NCI-H446 treated with DMSO at 0.1 percent for 48 hours (cell line): ENCODE data around the gene SLC25A21.
"Not testable (repeated sequence)": the region's sequence is repeated elsewhere in the genome, so short reads cannot be mapped to it uniquely, and the experiment has no call there.

Experiments
- DNase-seq: peaks from one replicate; lab custom pipeline; 2025; lab: John Stamatoyannopoulos, UW

Gene SLC25A21

DNA sequence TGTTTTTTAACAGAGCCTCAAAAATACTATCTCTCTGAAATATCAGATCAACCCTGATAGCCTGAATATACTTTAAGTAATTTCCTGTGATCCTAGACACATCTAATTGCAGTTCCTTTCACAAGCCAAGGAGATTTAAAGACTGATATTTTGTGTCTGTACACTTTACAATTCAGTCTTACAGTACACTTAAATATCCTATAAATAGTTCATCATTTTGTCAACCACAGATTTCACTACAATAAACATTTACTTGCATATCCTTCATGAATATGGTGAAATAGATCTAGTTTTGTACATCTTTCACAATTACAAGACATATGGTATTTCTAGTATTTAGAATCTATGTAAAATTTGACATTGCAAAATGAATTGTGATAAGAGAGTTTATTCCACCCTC is 349.7 kb downstream of the SLC25A21 start:
- DNase-seq, result no peak

DNA sequence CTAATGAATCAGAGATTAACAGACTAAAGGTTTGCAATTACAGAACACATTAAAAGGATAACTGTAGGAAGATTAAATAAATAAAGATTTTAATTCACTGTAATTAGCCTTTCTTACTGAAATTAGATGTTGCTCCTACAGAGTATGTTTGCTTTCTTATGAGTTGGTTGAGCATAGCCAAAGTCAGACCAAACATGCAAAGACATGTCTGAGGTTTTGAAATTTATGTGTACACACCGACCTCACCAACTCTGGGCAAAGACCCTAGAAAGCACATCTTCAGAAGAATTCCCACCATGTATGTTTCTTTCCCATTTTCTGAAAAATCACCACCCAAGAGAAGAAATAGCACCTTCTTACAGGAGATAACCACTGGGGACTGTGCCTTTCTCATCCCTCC is 351.5 kb downstream of the SLC25A21 start:
- no peak for DNase-seq

- no peak for DNase-seq
These were observed 352.2 kb downstream of the SLC25A21 start for GRCh38 chr14:36820111-36820709.

DNA sequence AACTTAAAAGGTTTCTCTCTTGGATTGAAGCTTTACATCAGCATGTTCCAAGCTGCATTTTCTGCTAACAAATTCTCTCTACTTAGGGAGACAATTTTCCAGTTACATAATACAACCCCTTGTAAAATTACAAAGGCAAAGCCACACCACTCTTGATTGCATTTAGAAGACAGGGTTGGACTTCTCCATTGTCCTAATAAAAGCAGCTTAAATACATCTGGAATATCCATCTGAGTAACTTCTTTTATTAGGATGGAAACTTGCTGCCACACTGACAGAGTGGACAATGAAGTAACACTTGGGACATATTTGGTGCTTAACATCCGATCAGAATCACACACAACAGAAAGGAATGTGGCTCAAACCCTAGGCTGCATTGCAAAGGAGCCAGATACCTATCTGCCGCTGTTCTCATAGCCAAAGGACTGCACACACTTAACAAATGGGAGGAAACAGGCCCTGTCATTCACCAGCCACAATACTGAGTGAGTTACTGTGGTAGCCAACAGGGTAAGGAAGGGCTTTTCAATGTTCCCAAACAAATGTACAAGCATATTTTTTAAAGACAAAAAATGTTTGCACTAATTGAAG is 353.5 kb downstream of the SLC25A21 start:
- no peak for DNase-seq

DNA sequence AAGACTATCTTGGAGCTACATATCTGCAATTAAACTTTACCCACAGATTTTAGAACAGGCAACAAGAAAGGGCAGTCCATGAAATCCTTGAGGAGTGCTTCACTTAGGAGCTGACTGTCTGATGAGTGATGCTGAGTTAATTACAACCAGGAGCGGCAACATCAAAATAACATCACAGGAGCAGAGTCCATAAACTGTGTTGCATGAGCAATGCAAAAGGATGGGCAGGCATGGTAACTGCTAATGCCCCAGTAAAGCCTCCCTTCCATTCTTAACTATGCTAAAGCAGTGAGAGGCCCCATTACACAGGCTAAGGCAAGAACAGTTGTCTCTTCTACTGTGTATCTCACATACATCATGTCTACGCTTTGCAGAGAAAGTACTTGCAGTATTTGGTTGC is 354.2 kb downstream of the SLC25A21 start:
- DNase-seq, result no peak

DNA sequence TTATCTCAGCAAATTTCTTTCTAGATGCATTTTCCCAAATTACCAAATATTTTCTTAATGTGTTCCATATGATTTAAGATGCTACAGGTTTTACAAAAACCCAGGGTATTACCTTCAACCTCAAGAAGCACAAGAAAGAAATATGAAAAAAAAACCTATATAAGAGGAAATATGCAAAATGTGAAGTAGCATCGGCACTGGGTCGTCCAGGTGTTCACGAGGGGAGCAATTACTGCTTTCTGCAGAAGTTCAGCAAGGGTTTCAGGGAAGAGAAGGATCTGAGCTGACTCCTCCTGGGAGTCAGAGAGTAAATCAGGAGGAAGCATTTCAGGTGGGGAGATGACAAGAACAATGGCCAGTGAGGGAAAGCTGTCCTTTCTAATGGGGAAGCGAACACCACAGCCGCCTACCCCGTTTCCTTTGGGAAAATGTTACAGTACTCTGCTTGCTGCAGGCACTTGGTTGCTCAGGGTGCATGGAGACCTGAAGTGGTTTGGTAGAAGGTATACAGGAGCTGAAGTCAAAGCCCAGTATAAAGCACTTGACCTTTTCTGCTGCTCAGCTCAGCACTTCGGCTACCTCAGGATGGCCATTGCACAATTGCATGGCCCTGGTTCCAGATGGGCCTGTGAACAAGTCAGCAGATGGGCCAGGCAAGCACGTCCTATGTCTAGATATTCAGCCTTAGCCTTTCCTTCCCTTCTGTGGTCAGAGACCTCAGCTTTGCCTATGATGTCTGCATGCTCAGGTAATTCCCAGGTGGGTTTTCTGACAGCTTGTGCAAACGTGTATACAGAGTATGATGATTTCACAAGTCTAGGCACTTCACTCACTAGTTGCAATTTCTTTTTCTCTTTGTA is 355.1 kb downstream of the SLC25A21 start:
- DNase-seq, result no peak

DNA sequence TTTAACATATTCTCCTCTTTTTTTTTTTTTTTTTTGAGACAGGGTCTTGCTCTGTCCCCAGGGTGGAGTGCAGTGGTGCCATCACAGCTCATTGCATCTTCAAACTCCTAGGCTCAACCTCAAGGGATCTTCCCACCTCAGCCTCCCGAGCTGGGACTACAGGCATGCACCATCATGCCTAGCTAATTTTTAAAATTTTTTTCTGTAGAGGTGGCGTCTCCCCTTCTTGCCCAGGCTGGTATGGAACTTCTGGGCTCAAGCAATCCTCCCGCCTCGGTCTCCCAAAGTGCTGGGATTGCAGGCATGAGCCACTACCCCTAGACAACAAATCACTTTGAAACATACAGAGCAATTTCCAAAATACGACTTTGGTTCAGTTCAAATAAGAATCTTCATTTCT is 355.9 kb downstream of the SLC25A21 start:
- no peak for DNase-seq

- not testable (repeated sequence) for DNase-seq
These were observed 357.6 kb downstream of the SLC25A21 start for GRCh38 chr14:36814783-36815182.

DNA sequence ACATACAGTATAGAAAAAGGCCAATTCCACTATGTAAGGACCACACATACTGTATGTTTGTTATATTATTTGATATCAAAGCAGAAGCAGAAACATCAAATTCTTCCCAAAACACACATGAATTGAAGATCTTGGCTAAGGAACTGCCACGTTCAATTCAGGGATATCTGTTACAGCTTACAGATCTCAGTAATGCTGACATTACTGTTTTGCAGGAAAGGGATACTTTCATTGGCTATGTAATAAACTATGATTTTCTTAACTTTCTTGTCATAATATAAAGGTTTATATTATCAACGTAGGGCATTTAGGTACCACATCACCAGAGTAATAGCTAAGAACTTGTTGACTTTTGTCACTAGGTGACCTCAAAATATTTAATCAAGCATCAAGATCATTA is 362.2 kb downstream of the SLC25A21 start:
- DNase-seq, result no peak

DNA sequence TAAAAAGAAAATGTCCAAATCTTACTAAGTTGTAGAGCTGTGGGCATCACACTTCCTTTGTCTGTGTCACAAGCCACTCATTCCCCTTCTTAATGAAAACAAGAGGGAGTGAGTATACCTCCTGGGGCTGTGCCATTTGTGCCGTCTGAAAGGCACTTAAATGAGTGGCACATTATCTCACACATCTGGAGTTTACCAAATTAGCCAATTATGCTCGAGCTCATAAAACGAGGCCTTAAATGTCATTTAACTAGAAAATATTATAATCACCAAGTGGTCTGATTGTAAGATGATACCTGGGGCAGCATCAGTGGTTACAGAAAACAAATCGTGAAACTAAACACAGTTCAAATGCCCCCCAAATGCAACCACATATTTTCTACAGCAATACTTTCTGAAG is 364.7 kb downstream of the SLC25A21 start:
- no peak for DNase-seq

DNA sequence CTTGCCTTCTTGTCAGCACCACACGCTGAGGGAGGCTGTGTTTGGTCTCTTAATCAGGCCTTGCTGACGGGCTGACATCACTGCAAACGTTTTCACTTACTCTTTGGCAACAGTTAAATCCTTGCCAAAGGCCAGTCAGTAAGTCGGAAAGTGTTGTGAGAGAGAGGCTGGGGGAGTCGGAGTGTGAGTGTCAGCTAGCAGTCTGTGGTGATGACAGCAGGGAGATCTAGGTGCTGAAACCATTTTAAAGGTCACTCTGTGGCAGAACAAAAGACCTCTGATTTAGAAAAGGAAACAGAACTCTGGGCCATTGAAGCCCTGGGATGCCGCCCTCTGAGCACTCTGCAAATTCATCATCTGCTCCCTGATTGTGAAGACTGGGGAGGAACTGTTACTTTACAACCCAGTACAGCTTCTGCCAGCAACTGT is 367.3 kb downstream of the SLC25A21 start:
- no peak for DNase-seq

GRCh38 chr14:36797634-36798033 is 374.8 kb downstream of the SLC25A21 start:
- no peak for DNase-seq

DNA sequence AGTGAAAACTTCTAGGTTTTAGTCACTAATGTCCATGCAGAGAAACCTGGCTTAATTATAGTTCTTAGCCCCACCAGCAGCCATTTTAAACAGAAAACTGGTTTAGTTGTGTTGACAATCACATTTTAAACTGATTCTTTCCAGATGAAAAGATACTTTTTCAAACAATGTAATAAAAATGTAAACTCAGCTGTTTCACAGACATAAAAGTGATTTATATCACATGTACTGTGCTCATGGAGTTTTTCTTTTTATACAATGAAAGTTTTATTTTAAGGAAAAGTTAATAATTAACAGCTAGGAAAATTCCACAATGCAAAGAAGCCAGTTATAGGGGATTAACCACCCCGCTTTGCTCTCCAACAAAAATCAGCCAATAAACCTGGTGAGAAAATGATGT is 381.0 kb downstream of the SLC25A21 start:
- no peak for DNase-seq

DNA sequence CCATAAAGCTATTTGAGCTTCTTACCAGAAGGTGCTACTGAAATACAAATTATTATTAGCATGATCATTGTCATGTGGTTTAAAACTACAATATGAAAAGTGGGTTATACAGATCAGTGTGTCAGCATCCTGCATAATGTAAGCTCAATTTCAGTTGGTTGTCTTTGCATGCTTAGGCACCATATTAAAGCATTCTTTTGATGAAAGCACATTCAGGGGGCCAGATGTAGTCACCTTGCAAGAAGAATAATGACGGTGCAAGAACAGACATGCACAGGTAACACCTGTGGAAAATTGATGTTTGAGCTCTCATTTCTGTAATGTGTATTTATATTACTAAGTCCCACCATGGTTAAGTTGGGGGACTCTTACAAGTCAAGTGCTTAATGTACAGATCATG is 386.9 kb downstream of the SLC25A21 start:
- DNase-seq, result no peak

DNA sequence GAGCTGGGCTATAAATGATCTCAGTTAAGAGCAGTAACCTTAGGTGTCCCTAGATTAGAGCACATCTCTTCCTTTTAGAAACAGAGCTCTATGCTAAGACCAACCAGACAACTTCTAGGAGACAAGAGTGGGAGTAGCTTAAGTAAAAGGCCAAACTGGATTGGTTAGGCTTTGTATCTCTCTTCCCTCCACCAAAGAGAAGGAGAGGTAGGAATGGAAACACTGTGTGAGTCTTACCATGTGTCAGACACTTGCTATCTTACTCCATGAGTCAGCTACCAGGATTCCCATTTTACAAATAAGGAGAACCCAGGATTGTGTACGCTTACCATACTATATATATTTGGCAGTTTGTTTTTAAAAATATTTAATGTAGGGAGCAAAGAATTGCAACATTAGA is 387.9 kb downstream of the SLC25A21 start:
- no peak for DNase-seq

- no peak for DNase-seq
These were observed 390.5 kb downstream of the SLC25A21 start for GRCh38 chr14:36781897-36782296.

DNA sequence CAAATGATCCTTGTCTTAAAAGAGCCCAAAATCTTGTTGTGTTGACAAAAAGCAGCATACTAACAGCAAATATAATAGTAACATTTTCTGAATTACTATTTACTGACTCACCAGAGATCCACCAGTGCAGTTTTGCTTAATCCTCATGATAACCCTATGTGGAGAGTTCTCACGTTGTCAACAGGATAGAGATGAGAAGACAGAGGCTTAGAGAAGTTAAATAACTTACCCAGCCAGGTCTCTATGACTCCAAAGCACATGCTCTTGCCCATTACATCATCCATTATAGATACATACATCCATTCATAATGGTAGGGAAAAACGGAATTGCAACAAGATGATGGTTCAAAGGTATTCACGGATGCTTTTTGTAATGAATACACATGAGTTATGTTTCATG is 398.8 kb downstream of the SLC25A21 start:
- no peak for DNase-seq

GRCh38 chr14:36773136-36773540 is 399.3 kb downstream of the SLC25A21 start:
- no peak for DNase-seq

GRCh38 chr14:36771028-36771640 is 401.3 kb downstream of the SLC25A21 start:
- no peak for DNase-seq

DNA sequence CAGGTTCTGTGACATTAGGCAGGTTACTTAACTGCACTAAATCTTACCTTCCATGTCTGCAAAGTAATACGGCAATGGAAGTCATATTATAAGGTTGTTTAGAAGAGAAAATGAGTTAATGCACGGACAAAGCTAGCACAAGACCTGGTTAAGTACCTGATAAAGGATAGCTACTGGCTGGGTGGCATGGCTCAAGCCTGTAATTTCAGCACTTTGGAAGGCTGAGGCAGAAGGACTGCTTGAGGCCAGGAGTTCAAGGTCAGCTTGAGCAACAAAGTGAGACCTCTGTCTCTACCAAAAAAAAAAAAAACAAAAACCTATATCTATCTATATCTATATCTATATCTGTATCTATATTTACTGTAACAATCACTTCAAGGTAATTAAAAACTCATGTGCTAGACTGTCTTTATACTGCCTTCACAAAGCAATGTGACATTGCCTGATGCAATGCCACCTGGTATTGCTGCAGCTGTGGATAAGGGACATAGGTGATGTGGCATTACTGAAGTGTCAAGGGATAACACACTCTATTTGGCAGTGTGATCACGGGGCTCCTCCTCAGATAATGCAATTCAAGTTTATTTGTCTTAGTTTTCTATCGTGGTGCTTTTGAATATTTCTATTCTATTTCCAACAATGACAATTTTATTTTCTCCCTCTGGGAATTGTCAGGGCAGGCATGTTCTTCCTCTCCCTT is 403.6 kb downstream of the SLC25A21 start:
- DNase-seq, result no peak

GRCh38 chr14:36767603-36768281 is 404.7 kb downstream of the SLC25A21 start:
- DNase-seq, result no peak

DNA sequence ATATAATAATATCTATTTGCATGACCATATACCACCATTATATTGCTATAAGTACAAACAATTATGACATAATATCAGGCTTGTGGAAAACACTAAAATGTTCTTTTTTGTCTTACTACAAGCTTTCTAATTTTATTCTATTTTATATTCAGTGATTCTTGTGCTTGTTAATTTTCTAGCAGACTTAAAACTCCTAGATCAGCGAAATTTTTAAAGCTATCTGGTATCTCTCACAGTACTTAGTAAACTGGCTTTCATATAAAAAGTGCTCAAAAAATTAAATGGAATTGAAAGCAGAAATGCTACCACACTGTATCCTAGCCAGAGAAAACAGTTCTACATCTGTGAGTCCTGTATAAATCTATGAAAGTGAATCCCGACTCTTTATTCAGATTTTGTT is 405.4 kb downstream of the SLC25A21 start:
- no peak for DNase-seq
